K562 (cell line): ENCODE measurements around the gene TMEM209. TPM values are rescaled to one million over a fixed set of nuclear protein-coding genes. Genes with fewer than 3 reads are reported as not detected.

ENCODE experiments used
- ARID1B ChIP-seq: fragments of 450-650 bp; IDR thresholded peaks from 2 replicates; pipeline ENCODE4 v1.6.1; 2016; ENCODE audit warnings: antibody characterized with exemption, mild to moderate bottlenecking, inconsistent platforms
- FOXA3 ChIP-seq, 2 experiments: fragments of 450-650 bp in 1 of 2; sonication (generic) in 1 of 2; formaldehyde crosslinking; IDR thresholded peaks in 1 of 2; conservative IDR thresholded peaks in 1 of 2; 2 replicates each; pipeline versions ENCODE4 v1.4.0 to v1.8.0; 2020 to 2022; ENCODE audit warnings: mild to moderate bottlenecking in 2 of 2, missing genetic modification reagents in 1 of 2
- LEF1 ChIP-seq: fragments of 450-650 bp; IDR thresholded peaks from 2 replicates; pipeline ENCODE4 v1.6.1; 2016; ENCODE audit warnings: mild to moderate bottlenecking
- TCFL5 ChIP-seq: fragments of 250-450 bp; sonication (Bioruptor Pico); conservative IDR thresholded peaks from 2 replicates; pipeline ENCODE4 v1.6.1; 2021; ENCODE audit warnings: mild to moderate bottlenecking, moderate library complexity, matching md5 sums
- ZNF384 ChIP-seq: IDR thresholded peaks from 2 replicates; pipeline ENCODE4 v1.6.1; 2012; ENCODE audit warnings: low read depth, low read length, improper control_type of control experiment
- ZNF766 ChIP-seq: fragments of 200-800 bp; sonication (Bioruptor generic); conservative IDR thresholded peaks from 2 replicates; pipeline ENCODE4 v1.6.1; 2016; ENCODE audit warnings: missing genetic modification characterization, missing compliant biosample characterization
- polyA plus RNA-seq, 8 experiments: library from polyadenylated mRNA; depleted of rRNA in 4 of 8; stranded (reverse) in 5 of 8; unstranded in 3 of 8; fragments of >200 nt; fragmentation: Nextera tagmentation in 2 of 8; fragmentation: Illumina TruSeq in 1 of 8; extraction: Ambion mirVana in 2 of 8; extraction: Trizol in 1 of 8; gene quantifications; 2 replicates each; pipeline versions ENCODE4 v1.2.1 to v1.2.3, GENCODE V29; 2011 to 2014; ENCODE audit warnings: inconsistent platforms in 1 of 8, missing spikeins in 1 of 8
- total RNA-seq, 7 experiments: library from RNA; depleted of rRNA in 6 of 7; stranded (reverse); fragments of >200 nt in 6 of 7; fragmentation: Illumina TruSeq in 2 of 7; extraction: Trizol in 2 of 7; gene quantifications; 2 replicates each; pipeline versions ENCODE4 v1.2.1 to v1.2.3, GENCODE V29; 2011 to 2021; ENCODE audit warnings: low replicate concordance in 1 of 7
- TF ChIP-seq, protein P1 (sequence below): fragments of 200-600 bp; sonication (generic); IDR thresholded peaks from one replicate; pipeline ENCODE4 v1.6.1; 2012; ENCODE audit warnings: mild to moderate bottlenecking, low read depth, low read length, inconsistent platforms
- TF ChIP-seq, protein P2 (sequence below): fragments of 250-450 bp; sonication (Bioruptor Pico); IDR thresholded peaks from 2 replicates; pipeline ENCODE4 v1.4.0; 2020
- TF ChIP-seq, protein P3 (sequence below): fragments of 250-450 bp; sonication (Bioruptor Pico); IDR thresholded peaks from 2 replicates; pipeline ENCODE4 v1.8.0; 2021; ENCODE audit warnings: borderline replicate concordance, mild to moderate bottlenecking, moderate library complexity; ENCODE audit not compliant: poor library complexity, severe bottlenecking

TMEM209 gene
- total and polyA plus RNA-seq, 9 of the 15 experiments (the other 6 are each of a cell fraction or from before 2014, with no cell fraction given): 36.8 to 116 (median 76.6) TPM

DNA sequence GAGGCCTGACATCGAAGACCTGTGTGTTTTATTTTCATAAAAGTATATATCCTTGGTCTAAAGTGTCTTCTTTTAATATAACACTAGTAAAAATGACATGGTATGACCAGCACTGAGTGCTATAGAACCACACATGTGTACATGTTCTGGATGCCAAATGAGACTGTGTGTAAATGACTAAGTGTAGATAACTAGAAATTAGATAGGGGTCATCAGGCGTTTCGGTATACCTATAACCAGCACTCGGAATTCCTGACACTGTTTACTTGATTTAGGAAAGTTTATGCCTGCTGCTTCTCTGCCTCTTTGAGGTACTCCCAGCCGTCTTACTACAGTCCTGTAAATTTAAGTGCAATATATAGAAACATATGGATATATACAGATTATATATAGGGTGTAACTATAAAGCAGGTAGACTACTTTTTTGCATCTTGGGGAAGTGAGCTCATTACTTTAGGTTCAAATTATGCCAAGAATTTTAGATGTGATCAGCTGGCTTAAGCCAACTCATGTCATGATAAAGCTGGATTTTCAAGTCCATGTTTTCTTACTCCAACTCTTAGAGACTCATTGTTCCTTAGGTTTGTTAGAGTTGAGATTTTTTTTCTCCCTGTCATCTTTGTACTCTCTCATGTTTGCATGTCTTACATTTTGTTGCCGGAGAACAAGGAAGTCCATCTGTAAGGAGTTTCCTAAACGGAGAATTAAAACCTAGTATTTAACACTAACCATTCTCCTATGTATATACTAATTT is 72.0 kb downstream of the TMEM209 start (continued):
- TF ChIP-seq, protein P1, sequence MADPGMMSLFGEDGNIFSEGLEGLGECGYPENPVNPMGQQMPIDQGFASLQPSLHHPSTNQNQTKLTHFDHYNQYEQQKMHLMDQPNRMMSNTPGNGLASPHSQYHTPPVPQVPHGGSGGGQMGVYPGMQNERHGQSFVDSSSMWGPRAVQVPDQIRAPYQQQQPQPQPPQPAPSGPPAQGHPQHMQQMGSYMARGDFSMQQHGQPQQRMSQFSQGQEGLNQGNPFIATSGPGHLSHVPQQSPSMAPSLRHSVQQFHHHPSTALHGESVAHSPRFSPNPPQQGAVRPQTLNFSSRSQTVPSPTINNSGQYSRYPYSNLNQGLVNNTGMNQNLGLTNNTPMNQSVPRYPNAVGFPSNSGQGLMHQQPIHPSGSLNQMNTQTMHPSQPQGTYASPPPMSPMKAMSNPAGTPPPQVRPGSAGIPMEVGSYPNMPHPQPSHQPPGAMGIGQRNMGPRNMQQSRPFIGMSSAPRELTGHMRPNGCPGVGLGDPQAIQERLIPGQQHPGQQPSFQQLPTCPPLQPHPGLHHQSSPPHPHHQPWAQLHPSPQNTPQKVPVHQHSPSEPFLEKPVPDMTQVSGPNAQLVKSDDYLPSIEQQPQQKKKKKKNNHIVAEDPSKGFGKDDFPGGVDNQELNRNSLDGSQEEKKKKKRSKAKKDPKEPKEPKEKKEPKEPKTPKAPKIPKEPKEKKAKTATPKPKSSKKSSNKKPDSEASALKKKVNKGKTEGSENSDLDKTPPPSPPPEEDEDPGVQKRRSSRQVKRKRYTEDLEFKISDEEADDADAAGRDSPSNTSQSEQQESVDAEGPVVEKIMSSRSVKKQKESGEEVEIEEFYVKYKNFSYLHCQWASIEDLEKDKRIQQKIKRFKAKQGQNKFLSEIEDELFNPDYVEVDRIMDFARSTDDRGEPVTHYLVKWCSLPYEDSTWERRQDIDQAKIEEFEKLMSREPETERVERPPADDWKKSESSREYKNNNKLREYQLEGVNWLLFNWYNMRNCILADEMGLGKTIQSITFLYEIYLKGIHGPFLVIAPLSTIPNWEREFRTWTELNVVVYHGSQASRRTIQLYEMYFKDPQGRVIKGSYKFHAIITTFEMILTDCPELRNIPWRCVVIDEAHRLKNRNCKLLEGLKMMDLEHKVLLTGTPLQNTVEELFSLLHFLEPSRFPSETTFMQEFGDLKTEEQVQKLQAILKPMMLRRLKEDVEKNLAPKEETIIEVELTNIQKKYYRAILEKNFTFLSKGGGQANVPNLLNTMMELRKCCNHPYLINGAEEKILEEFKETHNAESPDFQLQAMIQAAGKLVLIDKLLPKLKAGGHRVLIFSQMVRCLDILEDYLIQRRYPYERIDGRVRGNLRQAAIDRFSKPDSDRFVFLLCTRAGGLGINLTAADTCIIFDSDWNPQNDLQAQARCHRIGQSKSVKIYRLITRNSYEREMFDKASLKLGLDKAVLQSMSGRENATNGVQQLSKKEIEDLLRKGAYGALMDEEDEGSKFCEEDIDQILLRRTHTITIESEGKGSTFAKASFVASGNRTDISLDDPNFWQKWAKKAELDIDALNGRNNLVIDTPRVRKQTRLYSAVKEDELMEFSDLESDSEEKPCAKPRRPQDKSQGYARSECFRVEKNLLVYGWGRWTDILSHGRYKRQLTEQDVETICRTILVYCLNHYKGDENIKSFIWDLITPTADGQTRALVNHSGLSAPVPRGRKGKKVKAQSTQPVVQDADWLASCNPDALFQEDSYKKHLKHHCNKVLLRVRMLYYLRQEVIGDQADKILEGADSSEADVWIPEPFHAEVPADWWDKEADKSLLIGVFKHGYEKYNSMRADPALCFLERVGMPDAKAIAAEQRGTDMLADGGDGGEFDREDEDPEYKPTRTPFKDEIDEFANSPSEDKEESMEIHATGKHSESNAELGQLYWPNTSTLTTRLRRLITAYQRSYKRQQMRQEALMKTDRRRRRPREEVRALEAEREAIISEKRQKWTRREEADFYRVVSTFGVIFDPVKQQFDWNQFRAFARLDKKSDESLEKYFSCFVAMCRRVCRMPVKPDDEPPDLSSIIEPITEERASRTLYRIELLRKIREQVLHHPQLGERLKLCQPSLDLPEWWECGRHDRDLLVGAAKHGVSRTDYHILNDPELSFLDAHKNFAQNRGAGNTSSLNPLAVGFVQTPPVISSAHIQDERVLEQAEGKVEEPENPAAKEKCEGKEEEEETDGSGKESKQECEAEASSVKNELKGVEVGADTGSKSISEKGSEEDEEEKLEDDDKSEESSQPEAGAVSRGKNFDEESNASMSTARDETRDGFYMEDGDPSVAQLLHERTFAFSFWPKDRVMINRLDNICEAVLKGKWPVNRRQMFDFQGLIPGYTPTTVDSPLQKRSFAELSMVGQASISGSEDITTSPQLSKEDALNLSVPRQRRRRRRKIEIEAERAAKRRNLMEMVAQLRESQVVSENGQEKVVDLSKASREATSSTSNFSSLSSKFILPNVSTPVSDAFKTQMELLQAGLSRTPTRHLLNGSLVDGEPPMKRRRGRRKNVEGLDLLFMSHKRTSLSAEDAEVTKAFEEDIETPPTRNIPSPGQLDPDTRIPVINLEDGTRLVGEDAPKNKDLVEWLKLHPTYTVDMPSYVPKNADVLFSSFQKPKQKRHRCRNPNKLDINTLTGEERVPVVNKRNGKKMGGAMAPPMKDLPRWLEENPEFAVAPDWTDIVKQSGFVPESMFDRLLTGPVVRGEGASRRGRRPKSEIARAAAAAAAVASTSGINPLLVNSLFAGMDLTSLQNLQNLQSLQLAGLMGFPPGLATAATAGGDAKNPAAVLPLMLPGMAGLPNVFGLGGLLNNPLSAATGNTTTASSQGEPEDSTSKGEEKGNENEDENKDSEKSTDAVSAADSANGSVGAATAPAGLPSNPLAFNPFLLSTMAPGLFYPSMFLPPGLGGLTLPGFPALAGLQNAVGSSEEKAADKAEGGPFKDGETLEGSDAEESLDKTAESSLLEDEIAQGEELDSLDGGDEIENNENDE: no peak
- peak; percentile 82; the same call in 1 of the 2 replicates for TF ChIP-seq LEF1
- TF ChIP-seq, protein P2, sequence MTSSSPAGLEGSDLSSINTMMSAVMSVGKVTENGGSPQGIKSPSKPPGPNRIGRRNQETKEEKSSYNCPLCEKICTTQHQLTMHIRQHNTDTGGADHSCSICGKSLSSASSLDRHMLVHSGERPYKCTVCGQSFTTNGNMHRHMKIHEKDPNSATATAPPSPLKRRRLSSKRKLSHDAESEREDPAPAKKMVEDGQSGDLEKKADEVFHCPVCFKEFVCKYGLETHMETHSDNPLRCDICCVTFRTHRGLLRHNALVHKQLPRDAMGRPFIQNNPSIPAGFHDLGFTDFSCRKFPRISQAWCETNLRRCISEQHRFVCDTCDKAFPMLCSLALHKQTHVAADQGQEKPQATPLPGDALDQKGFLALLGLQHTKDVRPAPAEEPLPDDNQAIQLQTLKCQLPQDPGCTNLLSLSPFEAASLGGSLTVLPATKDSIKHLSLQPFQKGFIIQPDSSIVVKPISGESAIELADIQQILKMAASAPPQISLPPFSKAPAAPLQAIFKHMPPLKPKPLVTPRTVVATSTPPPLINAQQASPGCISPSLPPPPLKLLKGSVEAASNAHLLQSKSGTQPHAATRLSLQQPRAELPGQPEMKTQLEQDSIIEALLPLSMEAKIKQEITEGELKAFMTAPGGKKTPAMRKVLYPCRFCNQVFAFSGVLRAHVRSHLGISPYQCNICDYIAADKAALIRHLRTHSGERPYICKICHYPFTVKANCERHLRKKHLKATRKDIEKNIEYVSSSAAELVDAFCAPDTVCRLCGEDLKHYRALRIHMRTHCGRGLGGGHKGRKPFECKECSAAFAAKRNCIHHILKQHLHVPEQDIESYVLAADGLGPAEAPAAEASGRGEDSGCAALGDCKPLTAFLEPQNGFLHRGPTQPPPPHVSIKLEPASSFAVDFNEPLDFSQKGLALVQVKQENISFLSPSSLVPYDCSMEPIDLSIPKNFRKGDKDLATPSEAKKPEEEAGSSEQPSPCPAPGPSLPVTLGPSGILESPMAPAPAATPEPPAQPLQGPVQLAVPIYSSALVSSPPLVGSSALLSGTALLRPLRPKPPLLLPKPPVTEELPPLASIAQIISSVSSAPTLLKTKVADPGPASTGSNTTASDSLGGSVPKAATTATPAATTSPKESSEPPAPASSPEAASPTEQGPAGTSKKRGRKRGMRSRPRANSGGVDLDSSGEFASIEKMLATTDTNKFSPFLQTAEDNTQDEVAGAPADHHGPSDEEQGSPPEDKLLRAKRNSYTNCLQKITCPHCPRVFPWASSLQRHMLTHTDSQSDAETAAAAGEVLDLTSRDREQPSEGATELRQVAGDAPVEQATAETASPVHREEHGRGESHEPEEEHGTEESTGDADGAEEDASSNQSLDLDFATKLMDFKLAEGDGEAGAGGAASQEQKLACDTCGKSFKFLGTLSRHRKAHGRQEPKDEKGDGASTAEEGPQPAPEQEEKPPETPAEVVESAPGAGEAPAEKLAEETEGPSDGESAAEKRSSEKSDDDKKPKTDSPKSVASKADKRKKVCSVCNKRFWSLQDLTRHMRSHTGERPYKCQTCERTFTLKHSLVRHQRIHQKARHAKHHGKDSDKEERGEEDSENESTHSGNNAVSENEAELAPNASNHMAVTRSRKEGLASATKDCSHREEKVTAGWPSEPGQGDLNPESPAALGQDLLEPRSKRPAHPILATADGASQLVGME: no peak
- no peak for TF ChIP-seq ARID1B
- TF ChIP-seq FOXA3 (CRISPR knock-in tag; conservative IDR thresholded peaks at IDR 0.05 in 1 of 2, IDR thresholded peaks at IDR 0.05 in 1 of 2): no peak
- TF ChIP-seq, protein P3, sequence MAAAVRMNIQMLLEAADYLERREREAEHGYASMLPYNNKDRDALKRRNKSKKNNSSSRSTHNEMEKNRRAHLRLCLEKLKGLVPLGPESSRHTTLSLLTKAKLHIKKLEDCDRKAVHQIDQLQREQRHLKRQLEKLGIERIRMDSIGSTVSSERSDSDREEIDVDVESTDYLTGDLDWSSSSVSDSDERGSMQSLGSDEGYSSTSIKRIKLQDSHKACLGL (CRISPR knock-in tag): no peak
- TF ChIP-seq ZNF384: no peak
- TF ChIP-seq ZNF766 (CRISPR knock-in tag): peak; percentile 14; the same call in 1 of the 2 replicates
- no peak for TF ChIP-seq TCFL5 (CRISPR knock-in tag)
